Muscle of leg (tissue), 11 donors: ENCODE data around the gene PLCB1. TPM values are rescaled to one million over a fixed set of nuclear protein-coding genes. Genes with fewer than 3 reads are reported as not detected.

Experiments used
- DNase-seq: peaks from one replicate; pipeline ENCODE4 v3.0.0; 2013
- H3K27ac ChIP-seq: one replicate; pipeline ENCODE4 v1.5.1; 2013; ENCODE audit warnings: mild to moderate bottlenecking, low read length, control low read depth
- H3K27me3 ChIP-seq: one replicate; pipeline ENCODE4 v1.6.1; 2013; ENCODE audit warnings: low read length; ENCODE audit not compliant: control insufficient read depth, insufficient read depth
- H3K36me3 ChIP-seq: one replicate; pipeline ENCODE4 v1.6.1; 2013; ENCODE audit warnings: low read length; ENCODE audit not compliant: control insufficient read depth, insufficient read depth
- H3K4me1 ChIP-seq: one replicate; pipeline ENCODE4 v1.6.1; 2013; ENCODE audit warnings: low read length; ENCODE audit not compliant: control insufficient read depth, insufficient read depth
- H3K4me3 ChIP-seq: one replicate; pipeline ENCODE4 v1.5.1; 2013; ENCODE audit warnings: low read length, control low read depth
- H3K9me3 ChIP-seq: replicated peaks from 2 replicates; pipeline ENCODE4 v1.6.1; 2013; ENCODE audit warnings: low read depth, low read length; ENCODE audit not compliant: control insufficient read depth
- WGBS: methylation state at CpG from one replicate; pipeline ENCODE4 v1.1.5; 2013; ENCODE audit warnings: missing lambda C conversion rate; ENCODE audit not compliant: insufficient coverage; 5-methylcytosine and 5-hydroxymethylcytosine counted together
- polyA plus RNA-seq, 8 donors: library from polyadenylated mRNA; unstranded; fragments of 120-200 nt; gene quantifications; one replicate each; pipeline versions ENCODE4 v1.2.1 to v1.2.3, GENCODE V29; 2013; ENCODE audit warnings: inconsistent platforms in 1 of 8, low replicate concordance in 1 of 8; ENCODE audit not compliant: insufficient read length in 8 of 8, insufficient read depth in 1 of 8
- total RNA-seq: library from RNA; stranded (reverse); fragments of 120-200 nt; gene quantifications from one replicate; pipeline ENCODE4 v1.2.4, GENCODE V29; 2013

PLCB1 gene
- total and polyA plus RNA-seq, 9 donors = 6.8 to 14.3 (median 9.0) TPM

GRCh38 chr20:8172191-8172590 lies 40.1 kb downstream of the PLCB1 start:
- Histone ChIP-seq H3K27ac (no peak overlapping the region), H3K4me3 (no peak overlapping the region), H3K4me1 (no peaks in the 10 kb centered on the region), H3K27me3 (no peaks in the 10 kb centered on the region), H3K36me3 (no peaks in the 10 kb centered on the region), H3K9me3 (no peaks in the 10 kb centered on the region)
- WGBS = 83% methylated on average over 1 of the region's 2 CpGs
- DNase-seq = no peak

GRCh38 chr20:8175741-8176675 lies 43.9 kb downstream of the PLCB1 start:
- H3K4me3 ChIP-seq = no peak overlapping the region
- H3K36me3 ChIP-seq = no peaks in the 10 kb centered on the region
- H3K27ac ChIP-seq = no peak overlapping the region
- WGBS = no CpG with 5 or more reads among the region's 6 CpGs
- DNase-seq = no peak
- H3K27me3 ChIP-seq = no peaks in the 10 kb centered on the region
- H3K9me3 ChIP-seq = no peaks in the 10 kb centered on the region
- no peaks in the 10 kb centered on the region for H3K4me1 ChIP-seq

GRCh38 chr20:8183526-8183925 lies 51.5 kb downstream of the PLCB1 start:
- no CpG with 5 or more reads among the region's 2 CpGs for WGBS
- no peaks in the 10 kb centered on the region for H3K9me3 ChIP-seq

GRCh38 chr20:8187740-8188139 lies 55.7 kb downstream of the PLCB1 start:
- Histone ChIP-seq H3K27me3 (no peaks in the 10 kb centered on the region), H3K4me3 (no peak overlapping the region), H3K27ac (no peak overlapping the region), H3K36me3 (no peaks in the 10 kb centered on the region), H3K4me1 (no peaks in the 10 kb centered on the region), H3K9me3 (no peaks in the 10 kb centered on the region)
- DNase-seq = no peak
- WGBS = 100% methylated on average over 1 of the region's 2 CpGs

More at GRCh38 chr20:8183526-8183925, 51.5 kb downstream of the PLCB1 start:
- H3K27me3 ChIP-seq = no peaks in the 10 kb centered on the region
- H3K4me3 ChIP-seq = no peak overlapping the region
- no peaks in the 10 kb centered on the region for H3K4me1 ChIP-seq
- no peak for DNase-seq
- no peak overlapping the region for H3K27ac ChIP-seq
- H3K36me3 ChIP-seq = no peaks in the 10 kb centered on the region

- WGBS = 57% methylated on average over 1 of the region's 7 CpGs
- DNase-seq = no peak
Measured at GRCh38 chr20:8190043-8190880, 58.2 kb downstream of the PLCB1 start.

GRCh38 chr20:8194721-8195120 lies 62.7 kb downstream of the PLCB1 start:
- no peak overlapping the region for H3K27ac ChIP-seq
- no peak overlapping the region for H3K4me3 ChIP-seq
- no peaks in the 10 kb centered on the region for H3K4me1 ChIP-seq
- DNase-seq = peak; percentile 21
- no peaks in the 10 kb centered on the region for H3K36me3 ChIP-seq
- H3K9me3 ChIP-seq = peaks cover 6% of the 10 kb centered on the region
- no peaks in the 10 kb centered on the region for H3K27me3 ChIP-seq

More at GRCh38 chr20:8190043-8190880, 58.2 kb downstream of the PLCB1 start:
- Histone ChIP-seq H3K36me3 (no peaks in the 10 kb centered on the region), H3K9me3 (peaks cover 6% of the 10 kb centered on the region), H3K4me3 (no peak overlapping the region), H3K27me3 (no peaks in the 10 kb centered on the region), H3K4me1 (no peaks in the 10 kb centered on the region), H3K27ac (no peak overlapping the region)

- no CpG with 5 or more reads among the region's 1 CpG for WGBS
- Histone ChIP-seq H3K36me3 (no peaks in the 10 kb centered on the region), H3K4me1 (no peaks in the 10 kb centered on the region), H3K9me3 (peaks cover 6% of the 10 kb centered on the region), H3K27me3 (no peaks in the 10 kb centered on the region), H3K4me3 (no peak overlapping the region), H3K27ac (no peak overlapping the region)
- no peak for DNase-seq
Measured at GRCh38 chr20:8196096-8196495, 64.0 kb downstream of the PLCB1 start.

- Histone ChIP-seq H3K9me3 (no peaks in the 10 kb centered on the region), H3K27ac (no peak overlapping the region), H3K4me3 (no peak overlapping the region), H3K4me1 (no peaks in the 10 kb centered on the region), H3K27me3 (no peaks in the 10 kb centered on the region), H3K36me3 (no peaks in the 10 kb centered on the region)
- DNase-seq = no peak
Measured at GRCh38 chr20:8200220-8200619, 68.2 kb downstream of the PLCB1 start.

- no peak for DNase-seq
- no peaks in the 10 kb centered on the region for H3K27me3 ChIP-seq
- H3K4me1 ChIP-seq = no peaks in the 10 kb centered on the region
- H3K27ac ChIP-seq = no peak overlapping the region
- WGBS = 75% methylated on average over 1 of the region's 1 CpG
- H3K36me3 ChIP-seq = no peaks in the 10 kb centered on the region
- H3K4me3 ChIP-seq = no peak overlapping the region
- no peaks in the 10 kb centered on the region for H3K9me3 ChIP-seq
Measured at GRCh38 chr20:8203366-8203765, 71.3 kb downstream of the PLCB1 start.

GRCh38 chr20:8205996-8206395 lies 73.9 kb downstream of the PLCB1 start:
- Histone ChIP-seq H3K27ac (no peak overlapping the region), H3K4me1 (no peaks in the 10 kb centered on the region), H3K4me3 (no peak overlapping the region), H3K27me3 (no peaks in the 10 kb centered on the region), H3K36me3 (no peaks in the 10 kb centered on the region), H3K9me3 (no peaks in the 10 kb centered on the region)
- no peak for DNase-seq
- WGBS = no CpG with 5 or more reads among the region's 1 CpG
